Measurements from ENCODE around the gene ERO1B.

- TF ChIP-seq POLR2AphosphoS5 (IDR thresholded peaks at IDR 0.05; ENCODE audit: borderline replicate concordance, low read depth, low read length) = no peak
- no peak for TF ChIP-seq EZH2 (IDR thresholded peaks at IDR 0.05)
- TF ChIP-seq FOXP2 (optimal IDR thresholded peaks at IDR 0.05; ENCODE audit: control extremely low read depth, extremely low read length, insufficient read depth) = no peak
Measured at GRCh38 chr1:236275061-236275460, 6.7 kb downstream of the ERO1B start.

Measured in SK-N-MC (cell line).